Heart left ventricle (tissue), 13 donors: ENCODE measurements around the gene MDH1.

Experiments used
- CTCF ChIP-seq, 12 donors: fragments of 200-600 bp; sonication (generic) in 4 of 12; IDR thresholded peaks; one replicate each; pipeline versions ENCODE4 v1.5.0 to v1.8.0; 2018 to 2022; ENCODE audit warnings: antibody characterized with exemption in 12 of 12, mild to moderate bottlenecking in 5 of 12
- POLR2A ChIP-seq, 2 donors: fragments of 450-650 bp; IDR thresholded peaks; one replicate each; pipeline ENCODE4 v1.6.1; 2017; ENCODE audit warnings: antibody characterized with exemption in 2 of 2, mild to moderate bottlenecking in 2 of 2, moderate library complexity in 2 of 2
- donor health status: ischemic (EF 13 %, LVEDD 7.1; RV severe dilation, severe dysfunction).
- donor health status: DM: no; HTN: yes; CAD: no.
- donor health status: DM: no; HTN: no; CAD: no.
- donor health status: ischemic (EF 25% LVEDD 6.9; RV normal size, moderate dysfunction).
- donor health status: ischemic (EF 25% LVEDD 5.7; RV mildly dilated, moderate dysfunction).
- donor health status: ischemic (EF 35%, LVEDD 5.7; RV mildly dilated, moderate dysfunction).
- donor health status: nonischemic (EF 11% LVEDD 7.7; RV severe dilation, severe dysfunction).
- donor health status: DM: yes; HTN: yes; CAD: no.
- donor health status: PGD.
- donor health status: ischemic (EF 29% LVEDD 5.4; RV normal size, mild dysfunction).
- donor health status: nonischemic (EF 23%, LVEDD 6.1; RV moderate dilation, normal function).

- TF ChIP-seq CTCF (IDR thresholded peaks at IDR 0.05) (no peak), POLR2A (IDR thresholded peaks at IDR 0.05) (no peak)
Measured at GRCh38 chr2:63643486-63643885, 54.7 kb downstream of the MDH1 start.
